LoVo (cell line): Measurements from ENCODE around the gene ALG9.

Source experiments
- DNase-seq: peaks from one replicate; pipeline ENCODE4 v3.0.0-alpha.2; 2016; ENCODE audit warnings: low spot score

The ALG9 gene

GRCh38 chr11:111765320-111765983, 105.9 kb downstream of the ALG9 start:
- no peak for DNase-seq

DNA sequence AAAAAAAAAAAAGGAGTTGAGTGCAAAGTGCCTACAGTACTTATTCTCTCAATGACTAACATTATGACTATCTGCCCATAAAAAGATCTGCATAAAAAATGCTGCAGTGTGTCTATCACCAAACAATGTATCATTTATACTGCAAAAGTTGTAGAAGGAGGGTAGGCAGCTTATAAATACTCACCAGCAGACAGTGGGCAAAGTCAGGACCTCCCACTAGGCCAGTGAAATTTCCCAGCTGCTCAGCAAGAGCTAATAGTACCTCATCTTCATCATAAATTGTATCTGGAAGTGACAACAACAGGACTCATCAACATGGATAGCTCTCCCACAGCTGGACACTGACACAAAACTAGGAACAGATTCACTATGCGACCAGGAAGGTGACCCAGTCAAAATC, 106.8 kb downstream of the ALG9 start:
- no peak for DNase-seq

DNA sequence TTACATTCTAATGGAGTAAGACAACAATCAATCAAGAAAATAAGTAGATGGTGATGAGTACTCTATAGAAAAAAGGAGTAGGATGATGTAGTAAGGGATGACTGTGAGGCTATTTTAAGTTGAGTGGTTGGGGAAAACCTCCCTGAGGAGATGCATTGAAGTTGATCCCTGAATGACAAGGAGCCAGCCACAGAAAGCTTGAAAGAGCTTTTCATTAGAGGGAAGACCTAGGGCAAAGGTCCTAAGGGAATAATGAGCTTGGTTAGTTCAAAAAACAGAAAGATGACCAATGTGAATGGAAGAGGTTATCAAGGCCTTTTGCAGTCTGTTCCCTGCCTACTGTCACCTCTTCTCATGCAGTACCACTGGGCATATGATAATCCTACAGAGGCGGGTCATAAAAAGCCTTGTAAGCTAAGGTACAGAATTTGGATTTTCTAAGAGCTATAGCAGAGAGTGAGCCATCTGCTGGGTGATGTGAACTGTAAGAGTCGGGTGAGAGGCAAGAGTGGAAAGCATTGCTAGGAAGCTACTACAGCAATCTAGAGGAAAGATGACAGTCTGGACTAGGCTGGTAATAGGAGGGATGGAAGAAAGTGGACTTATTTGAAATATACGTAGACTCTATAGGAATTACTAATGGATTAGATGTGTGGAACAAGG, 108.3 kb downstream of the ALG9 start:
- DNase-seq = no peak

DNA sequence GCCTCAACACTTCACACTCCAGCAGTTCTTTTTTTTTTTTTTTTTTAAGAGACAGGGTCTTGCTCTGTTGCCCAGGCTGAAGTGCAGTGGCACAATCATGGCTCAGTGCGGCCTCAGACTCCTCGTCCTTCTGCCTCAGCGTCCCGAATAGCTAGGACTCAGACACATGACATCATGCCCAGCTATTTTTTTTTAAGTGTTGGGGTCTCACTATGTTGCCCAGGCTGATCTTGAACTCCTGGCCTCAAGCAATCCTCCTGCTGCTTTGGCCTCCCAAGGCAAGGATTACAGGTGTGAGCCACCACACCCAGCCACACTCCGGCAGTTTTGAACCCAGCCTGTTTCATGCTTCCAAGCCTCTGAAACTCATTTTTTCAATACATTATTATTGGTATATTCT, 108.9 kb downstream of the ALG9 start:
- DNase-seq = no peak

DNA sequence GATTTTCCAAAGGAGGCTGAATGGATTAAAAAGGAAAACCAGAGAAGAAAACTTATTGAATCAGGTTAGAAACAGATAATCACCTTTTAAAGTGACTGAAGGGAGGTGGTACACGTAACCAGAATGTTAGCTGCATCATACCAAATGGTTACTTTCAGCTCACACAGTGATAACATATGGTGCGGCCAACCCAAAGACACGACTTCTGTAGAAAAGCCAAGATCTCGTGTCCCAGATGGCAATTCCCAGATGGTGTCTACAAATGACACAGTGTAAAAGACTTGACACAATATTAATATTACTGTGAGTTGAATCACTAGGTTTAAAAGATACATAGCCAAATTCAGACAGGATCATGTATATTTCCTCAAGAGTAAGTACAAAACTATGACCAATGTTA, 110.3 kb downstream of the ALG9 start:
- no peak for DNase-seq

DNA sequence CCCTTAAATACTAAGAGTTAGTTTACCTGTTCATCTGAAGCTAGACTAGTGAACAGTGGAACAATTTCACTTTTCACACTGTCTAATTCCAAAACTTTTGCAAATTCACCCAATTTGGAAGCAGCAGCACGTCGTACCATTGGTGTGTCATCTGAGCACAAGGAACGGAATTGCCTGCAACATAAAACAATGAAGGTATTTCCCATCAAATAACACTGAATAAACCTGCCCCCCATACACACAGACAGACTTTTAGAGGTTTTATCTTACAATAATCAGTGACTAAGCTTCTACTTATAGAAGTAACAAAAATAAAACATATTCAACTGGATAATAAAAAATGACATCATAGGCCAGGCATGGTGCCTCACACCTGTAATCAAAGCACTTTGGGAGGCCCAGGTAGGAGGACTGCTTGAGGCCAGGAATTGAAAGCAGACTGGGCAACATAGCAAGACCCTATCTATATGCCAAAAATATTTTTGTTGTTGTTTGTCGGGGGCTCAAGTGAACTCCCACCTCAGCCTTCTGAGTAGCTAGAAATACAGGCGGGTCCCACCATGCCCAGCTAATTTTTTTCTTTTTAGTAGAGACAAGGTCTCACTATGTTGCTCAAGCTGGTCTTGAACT, 111.5 kb downstream of the ALG9 start:
- DNase-seq = no peak

GRCh38 chr11:111759376-111759775, 112.0 kb downstream of the ALG9 start:
- DNase-seq = no peak

DNA sequence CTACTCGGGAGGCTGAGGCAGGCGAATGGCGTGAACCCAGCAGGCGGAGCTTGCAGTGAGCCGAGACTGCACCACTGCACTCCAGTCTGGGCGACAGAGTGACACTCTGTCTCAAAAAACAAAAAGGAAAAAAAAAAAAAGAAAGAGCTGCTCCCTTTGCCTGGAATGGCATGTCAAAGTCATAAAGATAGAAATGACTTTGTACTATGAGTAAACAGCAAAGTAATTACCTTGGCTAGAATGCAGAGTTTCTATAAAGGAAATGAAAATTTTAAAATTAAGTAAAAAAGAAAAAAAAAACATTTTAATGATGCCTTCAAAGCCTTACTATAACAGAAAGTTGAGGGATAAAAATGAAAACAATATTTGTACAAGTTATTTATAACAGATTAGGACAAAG, 115.3 kb downstream of the ALG9 start:
- no peak for DNase-seq

GRCh38 chr11:111749646-111750045, 121.7 kb downstream of the ALG9 start:
- DNase-seq = no peak

- no peak for DNase-seq
These were observed 123.2 kb downstream of the ALG9 start for GRCh38 chr11:111748035-111748804.

- no peak for DNase-seq
These were observed 125.5 kb downstream of the ALG9 start for GRCh38 chr11:111745719-111746504.

DNA sequence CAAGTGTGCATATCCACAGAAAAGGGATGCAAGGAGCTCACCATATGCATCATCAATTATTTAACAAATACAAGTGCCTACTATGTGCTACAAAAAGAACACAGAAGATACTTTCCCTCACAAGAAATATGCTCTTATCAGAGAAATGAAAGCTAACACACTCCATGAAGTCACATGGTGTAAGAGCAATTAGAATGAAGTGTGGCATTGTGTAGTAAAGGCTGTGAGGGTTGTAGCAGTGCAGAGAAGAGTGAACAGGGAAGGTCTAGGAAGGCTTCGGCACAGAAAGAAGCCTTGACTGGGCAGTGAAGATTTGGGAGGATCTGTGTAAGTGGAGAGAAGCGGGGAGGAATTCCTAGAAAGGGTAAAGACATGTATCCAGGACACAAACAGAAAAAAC, 127.7 kb downstream of the ALG9 start:
- no peak for DNase-seq

GRCh38 chr11:111741751-111742150, 129.6 kb downstream of the ALG9 start:
- DNase-seq = no peak

GRCh38 chr11:111739299-111739698, 132.1 kb downstream of the ALG9 start:
- no peak for DNase-seq

- no peak for DNase-seq
These were observed 133.8 kb downstream of the ALG9 start for GRCh38 chr11:111737444-111738210.

GRCh38 chr11:111736621-111737443, 134.5 kb downstream of the ALG9 start:
- DNase-seq = no peak
